Suprapubic skin (tissue), 4 donors: ENCODE results near the gene CTH.

Experiments used
- EP300 ChIP-seq: sonication (generic); formaldehyde crosslinking; IDR thresholded peaks from one replicate; pipeline ENCODE4 v1.6.1; 2017; ENCODE audit warnings: antibody characterized with exemption
- POLR2A ChIP-seq, 2 donors: fragments of 450-650 bp; IDR thresholded peaks; one replicate each; pipeline ENCODE4 v1.6.1; 2017; ENCODE audit warnings: antibody characterized with exemption in 2 of 2, mild to moderate bottlenecking in 2 of 2, moderate library complexity in 2 of 2
- POLR2AphosphoS5 ChIP-seq, 3 donors: sonication (generic); formaldehyde crosslinking; IDR thresholded peaks; one replicate each; pipeline ENCODE4 v1.6.1; 2017; ENCODE audit warnings: antibody characterized with exemption in 3 of 3
- TF ChIP-seq, protein P1 (sequence below), 2 donors: fragments of 200-600 bp in 1 of 2; fragments of 450-650 bp in 1 of 2; sonication (generic) in 1 of 2; IDR thresholded peaks; one replicate each; pipeline ENCODE4 v1.5.1; 2016 to 2019; ENCODE audit warnings: antibody characterized with exemption in 2 of 2, mild to moderate bottlenecking in 1 of 2, moderate library complexity in 1 of 2

- TF ChIP-seq, protein P1, sequence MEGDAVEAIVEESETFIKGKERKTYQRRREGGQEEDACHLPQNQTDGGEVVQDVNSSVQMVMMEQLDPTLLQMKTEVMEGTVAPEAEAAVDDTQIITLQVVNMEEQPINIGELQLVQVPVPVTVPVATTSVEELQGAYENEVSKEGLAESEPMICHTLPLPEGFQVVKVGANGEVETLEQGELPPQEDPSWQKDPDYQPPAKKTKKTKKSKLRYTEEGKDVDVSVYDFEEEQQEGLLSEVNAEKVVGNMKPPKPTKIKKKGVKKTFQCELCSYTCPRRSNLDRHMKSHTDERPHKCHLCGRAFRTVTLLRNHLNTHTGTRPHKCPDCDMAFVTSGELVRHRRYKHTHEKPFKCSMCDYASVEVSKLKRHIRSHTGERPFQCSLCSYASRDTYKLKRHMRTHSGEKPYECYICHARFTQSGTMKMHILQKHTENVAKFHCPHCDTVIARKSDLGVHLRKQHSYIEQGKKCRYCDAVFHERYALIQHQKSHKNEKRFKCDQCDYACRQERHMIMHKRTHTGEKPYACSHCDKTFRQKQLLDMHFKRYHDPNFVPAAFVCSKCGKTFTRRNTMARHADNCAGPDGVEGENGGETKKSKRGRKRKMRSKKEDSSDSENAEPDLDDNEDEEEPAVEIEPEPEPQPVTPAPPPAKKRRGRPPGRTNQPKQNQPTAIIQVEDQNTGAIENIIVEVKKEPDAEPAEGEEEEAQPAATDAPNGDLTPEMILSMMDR (IDR thresholded peaks at IDR 0.05) = no peak
- TF ChIP-seq POLR2A (IDR thresholded peaks at IDR 0.05) = no peak
- no peak for TF ChIP-seq EP300
- no peak for TF ChIP-seq POLR2AphosphoS5 (IDR thresholded peaks at IDR 0.05)
Measured at GRCh38 chr1:70468180-70468579, 57.1 kb downstream of the CTH start.
